Measurements from ENCODE around the gene STEEP1. TPM values are rescaled to one million over a fixed set of nuclear protein-coding genes. Genes with fewer than 3 reads are reported as not detected.

STEEP1 gene
- total and polyA plus RNA-seq, 2 of the 13 experiments (the other 11 are each of a cell fraction or from before 2014, with no cell fraction given): 7.7 to 23.1 TPM

DNA sequence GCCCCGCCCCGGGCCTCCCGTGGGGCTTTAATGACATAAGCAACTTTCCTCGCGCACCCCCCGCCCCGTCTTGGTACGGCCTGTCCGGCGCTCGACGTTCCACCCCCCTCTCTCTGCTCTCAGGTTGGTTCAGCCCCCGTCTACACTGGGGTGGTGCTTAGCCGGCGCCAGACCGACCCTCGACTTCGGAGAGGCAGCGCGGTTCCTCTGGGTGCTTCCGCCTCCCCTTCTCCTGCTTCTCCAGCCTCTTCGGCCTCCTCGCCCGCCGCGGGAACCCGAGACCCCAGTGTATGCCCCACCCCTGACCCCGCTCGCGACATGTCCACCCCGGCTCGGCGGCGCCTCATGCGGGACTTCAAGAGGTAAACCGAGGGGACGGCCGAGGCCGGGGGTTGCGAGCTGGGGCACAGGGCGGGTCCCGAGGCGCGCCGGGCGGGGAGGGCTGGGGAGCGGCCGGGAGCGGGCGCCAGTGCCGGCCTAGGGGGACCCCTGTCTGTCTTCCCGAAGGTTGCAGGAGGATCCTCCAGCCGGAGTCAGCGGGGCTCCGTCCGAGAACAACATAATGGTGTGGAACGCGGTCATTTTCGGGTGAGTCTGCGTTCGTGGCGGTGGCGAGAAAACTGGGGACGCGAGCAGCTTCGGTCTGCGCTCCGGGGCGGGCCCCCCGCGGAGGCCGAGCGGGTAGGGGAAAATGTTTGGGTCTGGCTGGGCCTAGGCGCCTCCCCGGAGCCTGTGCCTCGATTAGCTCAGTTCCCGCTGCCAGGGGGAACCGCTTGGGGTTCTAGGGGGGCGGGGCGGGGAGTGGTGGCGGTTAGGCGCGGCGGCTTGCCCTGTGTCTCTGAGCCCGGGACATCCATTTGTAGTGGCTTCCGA is 9.4 kb upstream of the STEEP1 start, which contains the start of gene UBE2A (continued):
- peak; percentile 30; the same call in 1 of the 2 replicates for TF ChIP-seq CREM (IDR thresholded peaks at IDR 0.05)
- TF ChIP-seq CREM (CRISPR knock-in tag; IDR thresholded peaks at IDR 0.05): no peak
- TF ChIP-seq, protein P1, sequence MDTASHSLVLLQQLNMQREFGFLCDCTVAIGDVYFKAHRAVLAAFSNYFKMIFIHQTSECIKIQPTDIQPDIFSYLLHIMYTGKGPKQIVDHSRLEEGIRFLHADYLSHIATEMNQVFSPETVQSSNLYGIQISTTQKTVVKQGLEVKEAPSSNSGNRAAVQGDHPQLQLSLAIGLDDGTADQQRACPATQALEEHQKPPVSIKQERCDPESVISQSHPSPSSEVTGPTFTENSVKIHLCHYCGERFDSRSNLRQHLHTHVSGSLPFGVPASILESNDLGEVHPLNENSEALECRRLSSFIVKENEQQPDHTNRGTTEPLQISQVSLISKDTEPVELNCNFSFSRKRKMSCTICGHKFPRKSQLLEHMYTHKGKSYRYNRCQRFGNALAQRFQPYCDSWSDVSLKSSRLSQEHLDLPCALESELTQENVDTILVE (CRISPR knock-in tag; IDR thresholded peaks at IDR 0.05): no peak
- TF ChIP-seq ZNF256 (CRISPR knock-in tag; conservative IDR thresholded peaks at IDR 0.05): no peak
- TF ChIP-seq SAFB2 (CRISPR knock-in tag; IDR thresholded peaks at IDR 0.05; ENCODE audit: borderline replicate concordance, low read depth): no peak
- TF ChIP-seq KDM4B (CRISPR knock-in tag; IDR thresholded peaks at IDR 0.05): no peak
- TF ChIP-seq RFX3 (CRISPR knock-in tag; IDR thresholded peaks at IDR 0.05): no peak
- TF ChIP-seq CBX2 (IDR thresholded peaks at IDR 0.05; ENCODE audit: low read depth, low read length): no peak
- no peak for TF ChIP-seq CBX2 (CRISPR knock-in tag; IDR thresholded peaks at IDR 0.05; ENCODE audit: low read depth)
- no peak for TF ChIP-seq NCOR1 (IDR thresholded peaks at IDR 0.05; ENCODE audit: borderline replicate concordance, low read length)
- TF ChIP-seq ZNF354B (CRISPR knock-in tag; IDR thresholded peaks at IDR 0.05): no peak
- no peak for TF ChIP-seq ZNF776 (CRISPR knock-in tag; IDR thresholded peaks at IDR 0.05)
- TF ChIP-seq, protein P2, sequence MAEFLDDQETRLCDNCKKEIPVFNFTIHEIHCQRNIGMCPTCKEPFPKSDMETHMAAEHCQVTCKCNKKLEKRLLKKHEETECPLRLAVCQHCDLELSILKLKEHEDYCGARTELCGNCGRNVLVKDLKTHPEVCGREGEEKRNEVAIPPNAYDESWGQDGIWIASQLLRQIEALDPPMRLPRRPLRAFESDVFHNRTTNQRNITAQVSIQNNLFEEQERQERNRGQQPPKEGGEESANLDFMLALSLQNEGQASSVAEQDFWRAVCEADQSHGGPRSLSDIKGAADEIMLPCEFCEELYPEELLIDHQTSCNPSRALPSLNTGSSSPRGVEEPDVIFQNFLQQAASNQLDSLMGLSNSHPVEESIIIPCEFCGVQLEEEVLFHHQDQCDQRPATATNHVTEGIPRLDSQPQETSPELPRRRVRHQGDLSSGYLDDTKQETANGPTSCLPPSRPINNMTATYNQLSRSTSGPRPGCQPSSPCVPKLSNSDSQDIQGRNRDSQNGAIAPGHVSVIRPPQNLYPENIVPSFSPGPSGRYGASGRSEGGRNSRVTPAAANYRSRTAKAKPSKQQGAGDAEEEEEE (CRISPR knock-in tag; IDR thresholded peaks at IDR 0.05; ENCODE audit: borderline replicate concordance): no peak
- no peak for TF ChIP-seq RARA (CRISPR knock-in tag; IDR thresholded peaks at IDR 0.05)
- TF ChIP-seq FIP1L1 (IDR thresholded peaks at IDR 0.05; ENCODE audit: borderline replicate concordance, insufficient read depth, low read depth, low read length): no peak
- no peak for TF ChIP-seq BORCS8-MEF2B (CRISPR knock-in tag; IDR thresholded peaks at IDR 0.05)
- TF ChIP-seq ZNF709 (CRISPR knock-in tag; IDR thresholded peaks at IDR 0.05): 0 out of 2 replicates have a peak, but pooled peaks have one; percentile 44
- TF ChIP-seq ZNF224 (CRISPR knock-in tag; IDR thresholded peaks at IDR 0.05): no peak
- TF ChIP-seq ZNF3 (CRISPR knock-in tag; IDR thresholded peaks at IDR 0.05): no peak
- TF ChIP-seq ZNF230 (CRISPR knock-in tag; IDR thresholded peaks at IDR 0.05): no peak
- TF ChIP-seq, protein P3, sequence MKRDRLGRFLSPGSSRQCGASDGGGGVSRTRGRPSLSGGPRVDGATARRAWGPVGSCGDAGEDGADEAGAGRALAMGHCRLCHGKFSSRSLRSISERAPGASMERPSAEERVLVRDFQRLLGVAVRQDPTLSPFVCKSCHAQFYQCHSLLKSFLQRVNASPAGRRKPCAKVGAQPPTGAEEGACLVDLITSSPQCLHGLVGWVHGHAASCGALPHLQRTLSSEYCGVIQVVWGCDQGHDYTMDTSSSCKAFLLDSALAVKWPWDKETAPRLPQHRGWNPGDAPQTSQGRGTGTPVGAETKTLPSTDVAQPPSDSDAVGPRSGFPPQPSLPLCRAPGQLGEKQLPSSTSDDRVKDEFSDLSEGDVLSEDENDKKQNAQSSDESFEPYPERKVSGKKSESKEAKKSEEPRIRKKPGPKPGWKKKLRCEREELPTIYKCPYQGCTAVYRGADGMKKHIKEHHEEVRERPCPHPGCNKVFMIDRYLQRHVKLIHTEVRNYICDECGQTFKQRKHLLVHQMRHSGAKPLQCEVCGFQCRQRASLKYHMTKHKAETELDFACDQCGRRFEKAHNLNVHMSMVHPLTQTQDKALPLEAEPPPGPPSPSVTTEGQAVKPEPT (CRISPR knock-in tag; IDR thresholded peaks at IDR 0.05; ENCODE audit: low read depth): no peak
- no peak for TF ChIP-seq RARG (CRISPR knock-in tag; IDR thresholded peaks at IDR 0.05; ENCODE audit: low read depth)
- TF ChIP-seq MED13 (CRISPR knock-in tag; IDR thresholded peaks at IDR 0.05): no peak
- TF ChIP-seq PCBP2 (optimal IDR thresholded peaks at IDR 0.05; ENCODE audit: low read depth, low read length, poor library complexity, severe bottlenecking): no peak
- no peak for TF ChIP-seq SIX4 (CRISPR knock-in tag; IDR thresholded peaks at IDR 0.05)
- TF ChIP-seq KAT8 (CRISPR knock-in tag; IDR thresholded peaks at IDR 0.05): 0 out of 2 replicates have a peak, but pooled peaks have one; percentile 47
- no peak for TF ChIP-seq ZFP1 (CRISPR knock-in tag; IDR thresholded peaks at IDR 0.05)
- 0 out of 2 replicates have a peak, but pooled peaks have one; percentile 23 for TF ChIP-seq HES4 (CRISPR knock-in tag; IDR thresholded peaks at IDR 0.05; ENCODE audit: borderline replicate concordance)
- TF ChIP-seq MAF1 (CRISPR knock-in tag; IDR thresholded peaks at IDR 0.05; ENCODE audit: borderline replicate concordance): no peak

Data from HepG2 (cell line).